ENCODE measurements around the gene EXOC2.

Gene EXOC2

DNA sequence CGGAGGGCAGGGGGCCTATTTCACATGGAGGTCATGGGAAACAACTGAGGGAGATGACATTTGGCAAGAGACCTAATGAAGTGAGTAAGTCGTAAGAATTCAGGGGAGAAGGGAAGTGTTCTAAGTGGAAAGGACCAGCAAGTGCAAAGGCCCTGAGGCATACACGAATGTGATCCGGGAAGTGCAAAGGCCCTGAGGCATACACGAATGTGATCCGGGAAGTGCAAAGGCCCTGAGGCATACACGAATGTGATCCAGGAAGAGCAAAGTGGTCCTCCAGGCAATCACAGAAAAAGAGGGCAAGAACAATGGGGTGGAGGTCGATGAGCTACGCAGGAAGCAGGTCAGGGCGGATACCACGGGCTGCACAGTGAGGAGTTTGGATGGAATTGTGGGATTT lies 24.2 kb upstream of the EXOC2 start:
- no peak for DNase-seq (ENCODE audit: low spot score)
- in situ Hi-C loops (cut with MboI; ENCODE audit: low sequenced_read_pairs, unreplicated experiment), result no loop called here
- TF ChIP-seq, protein P1, sequence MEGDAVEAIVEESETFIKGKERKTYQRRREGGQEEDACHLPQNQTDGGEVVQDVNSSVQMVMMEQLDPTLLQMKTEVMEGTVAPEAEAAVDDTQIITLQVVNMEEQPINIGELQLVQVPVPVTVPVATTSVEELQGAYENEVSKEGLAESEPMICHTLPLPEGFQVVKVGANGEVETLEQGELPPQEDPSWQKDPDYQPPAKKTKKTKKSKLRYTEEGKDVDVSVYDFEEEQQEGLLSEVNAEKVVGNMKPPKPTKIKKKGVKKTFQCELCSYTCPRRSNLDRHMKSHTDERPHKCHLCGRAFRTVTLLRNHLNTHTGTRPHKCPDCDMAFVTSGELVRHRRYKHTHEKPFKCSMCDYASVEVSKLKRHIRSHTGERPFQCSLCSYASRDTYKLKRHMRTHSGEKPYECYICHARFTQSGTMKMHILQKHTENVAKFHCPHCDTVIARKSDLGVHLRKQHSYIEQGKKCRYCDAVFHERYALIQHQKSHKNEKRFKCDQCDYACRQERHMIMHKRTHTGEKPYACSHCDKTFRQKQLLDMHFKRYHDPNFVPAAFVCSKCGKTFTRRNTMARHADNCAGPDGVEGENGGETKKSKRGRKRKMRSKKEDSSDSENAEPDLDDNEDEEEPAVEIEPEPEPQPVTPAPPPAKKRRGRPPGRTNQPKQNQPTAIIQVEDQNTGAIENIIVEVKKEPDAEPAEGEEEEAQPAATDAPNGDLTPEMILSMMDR (IDR thresholded peaks at IDR 0.05; ENCODE audit: borderline replicate concordance, control extremely low read depth, extremely low read depth, insufficient read depth, missing control alignments), result no peak

DNA sequence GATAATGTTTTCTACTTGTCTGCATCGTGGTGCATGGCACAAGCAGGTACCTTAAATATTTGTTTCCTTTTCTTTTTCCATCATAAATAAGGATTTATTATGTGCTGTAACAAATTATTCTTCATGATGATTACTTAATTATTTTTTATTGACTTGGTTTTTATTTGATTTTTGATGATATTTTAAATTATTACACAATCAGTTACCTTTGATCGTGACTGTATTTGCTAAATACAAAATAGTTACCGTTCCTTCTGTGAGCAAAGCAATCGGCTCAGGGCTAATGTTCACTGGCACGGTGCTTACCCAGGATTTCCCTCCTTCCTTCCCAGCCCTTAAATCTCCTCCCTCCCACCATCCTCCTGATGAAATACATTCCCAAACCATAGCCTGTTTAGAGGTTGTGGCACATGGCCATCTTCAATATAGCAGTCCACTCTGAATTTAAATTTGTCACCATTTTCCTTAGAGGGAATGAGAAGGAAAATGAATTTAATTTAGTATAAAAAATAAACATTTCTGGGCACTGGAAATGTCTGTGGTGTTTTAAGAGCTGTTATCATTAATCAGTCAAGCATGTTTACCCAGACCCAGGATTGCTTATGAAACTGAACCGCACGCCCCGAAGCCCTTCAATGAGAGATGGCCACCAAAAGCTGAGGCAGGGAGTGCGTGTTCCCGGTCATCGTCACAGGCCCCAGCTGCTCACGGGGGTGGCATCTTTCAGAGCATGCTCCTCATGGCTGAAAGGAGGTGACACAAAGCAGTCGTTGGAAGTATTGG lies 23.0 kb upstream of the EXOC2 start:
- DNase-seq (ENCODE audit: low spot score), result no peak
- in situ Hi-C loops (cut with MboI; ENCODE audit: low sequenced_read_pairs, unreplicated experiment), result no loop called here
- TF ChIP-seq, protein P1 (IDR thresholded peaks at IDR 0.05; ENCODE audit: borderline replicate concordance, control extremely low read depth, extremely low read depth, insufficient read depth, missing control alignments), result no peak

DNA sequence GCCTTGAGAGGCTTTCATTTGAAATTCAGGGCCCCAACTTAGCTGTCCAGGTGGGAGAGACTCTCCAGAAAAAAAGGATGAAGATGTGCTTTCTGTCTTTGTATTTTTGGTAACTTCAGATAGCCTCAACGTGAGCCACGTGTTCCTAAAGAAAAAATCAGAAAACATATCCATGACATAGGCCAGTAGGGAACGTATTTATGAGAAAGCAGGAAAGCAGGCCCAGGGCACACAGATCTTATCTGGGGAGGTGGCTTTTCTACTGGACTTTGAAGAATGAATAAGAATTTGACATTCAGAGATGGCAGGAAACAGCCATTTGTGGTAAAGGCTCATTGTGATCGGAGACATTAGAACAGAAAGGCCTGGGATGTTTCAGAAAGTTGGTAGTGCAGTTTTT lies 21.2 kb upstream of the EXOC2 start:
- in situ Hi-C loops (cut with MboI; ENCODE audit: low sequenced_read_pairs, unreplicated experiment), result no loop called here
- no peak for DNase-seq (ENCODE audit: low spot score)
- TF ChIP-seq, protein P1 (IDR thresholded peaks at IDR 0.05; ENCODE audit: borderline replicate concordance, control extremely low read depth, extremely low read depth, insufficient read depth, missing control alignments), result no peak

DNA sequence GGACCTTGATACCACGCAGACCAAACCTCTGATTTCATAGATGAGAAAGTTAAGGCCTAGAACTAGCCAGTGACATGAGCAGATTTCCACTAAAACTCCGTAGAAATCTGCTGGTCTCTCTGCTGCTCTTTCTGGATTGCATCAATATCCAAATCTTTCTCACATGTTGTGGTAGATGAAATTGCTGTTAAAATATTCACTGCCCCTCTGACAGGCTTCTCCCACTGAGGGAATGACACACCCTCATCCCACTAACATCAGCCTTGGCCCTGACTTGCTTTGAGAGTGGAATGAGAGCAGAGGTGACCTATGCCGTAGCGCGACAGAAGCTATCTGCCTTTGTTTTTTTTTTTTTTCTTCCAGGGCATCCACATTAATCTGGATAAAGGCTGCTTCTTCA lies 20.4 kb upstream of the EXOC2 start:
- no peak for DNase-seq (ENCODE audit: low spot score)
- in situ Hi-C loops (cut with MboI; ENCODE audit: low sequenced_read_pairs, unreplicated experiment), result no loop called here
- TF ChIP-seq, protein P1 (IDR thresholded peaks at IDR 0.05; ENCODE audit: borderline replicate concordance, control extremely low read depth, extremely low read depth, insufficient read depth, missing control alignments), result no peak

DNA sequence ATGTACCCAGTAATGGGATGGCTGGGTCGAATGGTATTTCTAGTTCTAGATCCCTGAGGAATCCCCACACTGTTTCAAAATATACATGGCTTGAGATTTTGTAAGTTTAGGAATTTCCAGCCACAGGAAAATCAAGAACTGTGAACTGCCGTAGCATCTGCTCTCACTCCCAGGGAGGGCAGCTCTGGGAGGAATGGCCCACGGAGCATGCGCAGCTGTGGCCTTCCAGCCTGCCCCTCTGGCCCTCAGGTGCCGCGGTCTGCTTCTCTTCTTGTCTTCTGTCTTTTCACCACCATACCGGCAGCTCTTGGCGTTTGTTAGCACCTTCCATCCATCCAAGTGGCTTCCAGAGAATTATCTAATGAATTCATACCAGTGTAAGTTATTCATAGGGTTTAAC lies 19.9 kb upstream of the EXOC2 start:
- in situ Hi-C loops (cut with MboI; ENCODE audit: low sequenced_read_pairs, unreplicated experiment), result no loop called here
- TF ChIP-seq, protein P1 (IDR thresholded peaks at IDR 0.05; ENCODE audit: borderline replicate concordance, control extremely low read depth, extremely low read depth, insufficient read depth, missing control alignments), result no peak
- DNase-seq (ENCODE audit: low spot score), result no peak

DNA sequence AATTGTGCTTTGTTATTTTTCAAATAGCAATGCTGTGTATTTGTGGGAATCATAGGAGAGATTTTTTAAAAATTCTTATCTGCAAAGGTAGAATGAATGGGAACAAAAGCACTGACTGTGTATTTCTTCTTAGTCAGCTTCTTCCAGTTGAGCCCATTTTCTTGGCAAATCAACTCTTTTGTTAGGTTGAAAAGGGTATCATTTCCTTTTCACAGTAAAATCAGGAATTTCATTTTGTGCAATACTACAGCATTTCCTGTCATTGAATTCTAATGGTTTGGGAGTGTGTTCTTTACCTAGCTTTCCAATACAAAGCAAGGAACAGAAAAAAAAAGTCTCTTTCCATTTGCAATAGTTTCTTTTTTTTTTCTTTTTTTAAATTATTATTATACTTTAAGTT lies 19.0 kb upstream of the EXOC2 start:
- in situ Hi-C loops (cut with MboI; ENCODE audit: low sequenced_read_pairs, unreplicated experiment), result no loop called here
- TF ChIP-seq, protein P1 (IDR thresholded peaks at IDR 0.05; ENCODE audit: borderline replicate concordance, control extremely low read depth, extremely low read depth, insufficient read depth, missing control alignments), result no peak
- DNase-seq (ENCODE audit: low spot score), result no peak

All from GM13976 (cell line).